ENCODE data around the gene MT1H.

MT1H gene

DNA sequence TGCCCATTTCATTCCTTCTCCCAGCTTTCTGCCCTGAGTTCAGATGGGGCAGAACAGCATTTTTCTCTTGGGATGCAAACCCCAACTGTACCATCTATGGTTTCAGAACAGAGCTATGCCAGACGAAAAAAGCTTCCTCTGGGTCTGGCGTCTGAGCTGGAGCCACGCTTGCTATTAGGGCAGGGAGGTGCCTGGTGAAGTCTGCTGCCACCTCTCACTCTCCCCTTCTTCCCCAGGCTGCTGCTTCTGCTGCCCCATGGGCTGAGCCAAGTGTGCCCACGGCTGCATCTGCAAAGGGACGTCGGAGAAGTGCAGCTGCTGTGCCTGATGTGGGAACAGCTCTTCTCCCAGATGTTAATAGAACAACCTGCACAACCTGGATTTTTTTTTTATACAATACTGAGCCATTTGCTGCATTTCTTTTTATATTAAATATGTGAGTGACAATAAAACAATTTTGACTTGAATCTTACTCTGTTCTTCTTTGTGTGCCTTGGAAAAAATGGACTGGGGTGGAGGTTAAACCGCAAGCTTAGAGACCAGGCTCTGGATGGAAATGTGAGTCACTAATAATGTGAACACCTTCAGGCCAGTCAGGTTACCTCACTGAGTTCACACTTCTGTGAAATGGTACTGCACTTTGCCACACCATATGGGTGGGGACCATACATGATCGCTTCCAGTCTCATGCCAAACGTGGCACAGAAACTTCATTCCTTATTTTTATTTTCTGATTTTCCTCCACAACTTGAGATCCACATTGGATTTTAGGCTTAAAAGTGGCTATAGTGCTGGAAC is 32.8 kb upstream of the MT1H start:
- no peak for DNase-seq

GRCh38 chr16:56637814-56638750 is 31.5 kb upstream of the MT1H start, which contains the start of gene MT1A:
TSS of gene MT1A (plus strand) at chr16:56638666. CDS start at chr16:56638739, 73 bp downstream.
- DNase-seq, result no peak

- no peak for DNase-seq
Measured at GRCh38 chr16:56639045-56639444, 30.6 kb upstream of the MT1H start.

GRCh38 chr16:56640076-56640475 is 29.5 kb upstream of the MT1H start:
- no peak for DNase-seq

GRCh38 chr16:56641166-56641565 is 28.4 kb upstream of the MT1H start:
- DNase-seq, result no peak

DNA sequence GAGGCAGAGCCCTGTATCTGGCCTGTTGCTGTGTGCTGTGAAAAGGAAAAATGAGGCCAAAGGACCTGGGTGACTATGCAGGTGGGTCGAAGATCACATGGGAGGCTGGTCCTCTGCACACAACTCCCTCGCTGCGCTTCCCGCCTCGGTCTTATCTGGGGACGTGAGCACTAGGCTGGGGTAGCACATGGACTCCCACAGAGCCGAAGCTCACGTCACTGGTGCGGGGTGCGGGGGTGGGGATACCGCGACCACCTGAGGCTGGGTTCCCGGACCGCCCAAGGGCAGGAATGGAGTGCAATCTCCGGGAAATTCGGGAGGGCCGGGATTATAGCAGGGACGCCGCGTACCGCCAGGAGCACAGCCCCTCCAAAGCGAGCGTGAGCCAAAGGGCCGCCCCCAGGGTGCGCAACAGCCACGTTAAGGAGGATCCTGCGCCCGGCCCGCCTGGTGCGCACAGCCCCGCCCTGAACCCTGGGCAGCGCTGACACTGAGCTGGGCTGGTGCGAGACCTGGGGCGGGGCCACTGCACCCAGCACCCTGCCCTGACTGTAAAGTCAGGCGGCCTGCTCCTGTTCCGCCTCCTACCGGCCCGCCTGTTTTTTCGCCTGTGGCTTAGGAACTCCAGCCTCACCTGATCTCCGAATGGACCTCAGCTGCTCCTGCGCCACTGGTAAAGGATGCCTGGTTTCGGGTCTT is 26.4 kb upstream of the MT1H start:
- peak; percentile 74 to 84 for DNase-seq

- no peak for DNase-seq
Measured at GRCh38 chr16:56643833-56644232, 25.8 kb upstream of the MT1H start.

GRCh38 chr16:56645311-56645710 is 24.3 kb upstream of the MT1H start:
- DNase-seq, result no peak

- no peak for DNase-seq
Measured at GRCh38 chr16:56645838-56646237, 23.8 kb upstream of the MT1H start.

- no peak for DNase-seq
Measured at GRCh38 chr16:56647641-56648431, 21.8 kb upstream of the MT1H start.

- no peak for DNase-seq
Measured at GRCh38 chr16:56649271-56649670, 20.3 kb upstream of the MT1H start.

DNA sequence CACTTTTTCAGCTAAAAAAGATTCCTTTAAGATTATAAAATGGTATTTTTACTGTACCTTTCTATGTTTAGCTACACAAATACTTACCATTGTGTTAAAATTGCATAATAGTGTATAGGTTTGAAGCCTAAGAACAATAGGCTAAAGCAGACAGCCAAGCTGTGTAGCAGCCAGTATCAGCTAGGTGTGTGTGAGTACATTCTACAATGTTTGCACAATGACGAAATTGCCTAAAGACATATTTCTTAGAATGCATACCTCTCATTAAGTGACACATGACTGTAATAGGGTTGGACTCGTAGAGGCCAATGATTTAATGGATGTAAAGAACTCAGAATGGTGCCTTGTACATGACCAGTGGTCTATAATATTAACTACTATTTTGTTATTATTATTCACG is 19.8 kb upstream of the MT1H start:
- no peak for DNase-seq

DNA sequence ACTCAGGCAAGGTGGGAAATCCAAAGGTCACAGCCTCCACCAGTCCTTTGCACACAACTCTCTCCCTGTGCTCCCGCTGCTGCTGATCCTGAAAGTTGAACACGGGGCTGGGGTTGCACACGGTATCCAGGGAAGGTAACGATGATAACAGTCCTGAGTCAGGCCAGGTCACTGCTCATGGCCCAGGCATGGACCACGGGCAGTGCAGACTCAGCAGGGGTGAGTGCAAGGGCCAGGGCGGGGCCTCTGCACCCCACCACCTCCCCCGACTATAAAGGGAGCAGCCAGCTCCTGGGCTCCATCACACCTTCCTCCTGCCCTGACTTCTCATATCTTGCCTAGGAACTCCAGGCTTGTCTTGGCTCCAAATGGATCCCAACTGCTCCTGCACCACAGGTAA is 18.0 kb upstream of the MT1H start, which contains the start of gene MT1B:
TSS of gene MT1B (plus strand) at position 301 of the 400 bp plus-strand sequence. CDS start at position 369, 68 bp downstream.
- DNase-seq, result no peak

DNA sequence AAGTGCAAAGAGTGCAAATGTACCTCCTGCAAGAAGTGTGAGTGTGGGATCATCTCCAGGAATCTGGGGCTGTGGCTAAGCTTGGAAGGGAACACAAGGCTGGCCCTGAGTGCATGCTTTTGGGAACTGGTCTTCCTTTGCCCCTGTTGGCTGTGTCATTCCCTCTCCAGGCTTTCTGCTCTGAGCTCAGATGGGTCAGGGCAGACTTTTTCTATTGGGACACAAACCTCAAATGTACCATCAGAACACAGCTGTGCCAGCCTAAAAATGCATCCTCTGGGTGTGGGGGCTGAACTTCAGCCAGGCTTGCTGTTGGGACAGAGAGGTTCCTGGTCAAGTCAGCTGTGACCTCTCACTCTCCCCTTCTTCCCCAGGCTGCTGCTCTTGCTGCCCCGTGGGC is 17.0 kb upstream of the MT1H start:
- DNase-seq, result no peak

- no peak for DNase-seq
Measured at GRCh38 chr16:56653218-56653617, 16.4 kb upstream of the MT1H start.

DNA sequence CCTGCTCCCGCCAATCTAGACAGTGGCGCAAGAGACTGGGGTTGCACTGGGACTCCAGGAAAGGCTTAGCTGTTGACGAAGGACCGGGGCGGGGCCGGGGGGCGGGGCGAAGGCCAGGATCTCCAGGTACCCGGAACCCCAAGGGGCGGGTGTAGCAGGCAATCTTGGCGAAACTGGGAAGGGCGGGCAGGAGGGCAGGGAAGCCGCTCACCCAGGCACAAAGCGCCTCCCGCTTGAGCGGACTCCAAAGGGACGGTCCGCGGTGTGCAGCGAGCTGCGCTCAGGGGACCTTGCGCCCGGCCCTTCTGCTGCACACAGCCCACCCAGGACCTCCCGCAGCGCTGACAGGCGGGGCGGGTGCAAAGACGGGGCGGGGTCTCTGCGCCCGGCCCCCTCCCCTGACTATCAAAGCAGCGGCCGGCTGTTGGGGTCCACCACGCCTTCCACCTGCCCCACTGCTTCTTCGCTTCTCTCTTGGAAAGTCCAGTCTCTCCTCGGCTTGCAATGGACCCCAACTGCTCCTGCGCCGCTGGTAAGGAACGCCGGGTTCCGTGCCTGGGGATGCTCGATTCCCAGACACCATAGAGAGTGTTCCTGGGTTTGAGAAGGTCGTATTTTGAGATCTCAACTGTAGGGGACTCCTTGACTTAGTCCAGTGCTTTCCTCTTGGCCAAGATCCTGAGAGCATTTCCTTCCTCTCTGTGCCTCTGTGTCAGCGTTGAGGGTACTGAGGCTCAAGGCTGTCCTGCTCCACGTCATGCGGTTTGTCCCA is 11.9 kb upstream of the MT1H start, which contains the start of gene MT1F:
TSS of gene MT1F (plus strand) at position 405 of the 772 bp plus-strand sequence. CDS start at position 505, 100 bp downstream.
- peak; percentile 53 to 75 for DNase-seq

- DNase-seq, result no peak
Measured at GRCh38 chr16:56658327-56658875, 11.2 kb upstream of the MT1H start.

DNA sequence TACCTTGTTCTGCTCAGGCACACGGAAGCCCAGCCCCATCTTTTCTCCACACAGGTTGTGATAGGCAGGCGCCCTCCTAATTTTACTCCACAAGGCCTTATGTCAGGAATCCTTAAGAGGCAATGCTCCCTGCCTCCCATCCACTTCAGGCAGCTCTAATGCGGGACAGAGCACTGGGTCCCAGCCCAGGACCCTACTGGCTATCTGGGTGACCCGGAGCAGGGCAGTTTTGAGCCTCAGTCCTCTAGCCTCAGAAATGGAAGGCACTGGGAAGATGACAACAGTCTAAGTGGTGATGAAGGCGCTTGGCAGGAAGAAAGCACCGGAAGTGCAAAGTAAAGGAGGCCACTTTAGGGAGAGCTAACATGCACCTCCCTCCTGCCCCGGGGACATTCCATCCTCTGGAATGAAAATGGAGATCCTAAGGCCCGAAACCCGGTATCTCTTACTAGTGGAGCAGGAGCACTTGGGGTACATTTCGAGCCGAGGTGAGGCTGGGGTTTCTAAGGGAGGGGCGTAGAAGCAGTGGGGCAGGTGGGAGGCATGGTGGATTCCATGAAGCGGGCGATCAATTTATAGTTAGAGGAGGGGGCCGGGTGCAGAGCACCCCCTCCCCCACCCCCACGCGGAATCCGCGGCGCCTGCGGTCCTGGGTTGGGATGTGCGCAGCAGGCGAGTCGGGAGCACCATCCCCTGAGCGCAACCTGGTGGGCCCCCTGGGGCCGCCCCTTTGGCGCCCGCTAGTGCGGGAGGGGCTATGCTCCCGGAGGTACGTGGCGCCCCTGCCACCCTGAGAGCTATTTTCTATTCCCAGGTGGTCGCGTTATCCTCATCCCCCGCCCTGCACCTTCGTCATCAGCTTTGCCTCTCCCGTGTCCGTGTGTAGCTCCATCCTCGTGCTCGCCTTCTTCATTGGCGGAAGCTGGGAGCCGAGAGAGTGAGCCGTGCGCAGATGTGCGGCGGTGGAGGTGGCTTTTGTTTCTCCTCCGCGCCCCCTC is 7.0 kb upstream of the MT1H start:
- peak in 1 of 2 donors; percentile 29 for DNase-seq

DNA sequence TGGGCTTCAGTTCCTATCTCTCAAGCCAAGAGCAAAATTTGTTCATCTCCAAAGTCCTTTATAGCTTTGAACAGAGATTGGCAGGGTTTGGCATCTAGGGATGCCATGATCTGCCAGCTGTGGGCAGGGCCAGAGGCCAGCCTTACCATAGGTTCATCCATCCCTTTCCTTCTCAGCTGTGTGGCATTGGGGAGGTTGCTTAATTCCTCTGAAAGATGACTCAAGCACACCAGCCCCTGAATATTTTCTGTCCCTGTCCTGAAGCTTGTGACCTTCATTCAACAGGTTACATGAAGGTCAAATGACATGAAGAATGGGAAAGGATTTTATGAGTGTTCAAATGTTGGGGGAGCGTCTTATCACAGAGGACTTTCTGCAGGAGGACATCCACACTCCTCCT is 5.1 kb upstream of the MT1H start:
- DNase-seq, result no peak
